Measurements from ENCODE around the gene NXN. TPM values are rescaled to one million over a fixed set of nuclear protein-coding genes. Genes with fewer than 3 reads are reported as not detected.

Gene NXN
- total RNA-seq = 16.1 and 38.0 TPM in 2 replicates

GRCh38 chr17:979539-980405 is at the start of gene NXN:
Gene NXN (minus strand): TSS chr17:979776.

GRCh38 chr17:996554-997344 is 17.2 kb upstream of the NXN start, which contains the start of gene TIMM22:
Gene TIMM22 (plus strand): TSS chr17:997129. CDS start chr17:997143, 14 bp downstream.

GRCh38 chr17:781805-782731 is 197.5 kb downstream of the NXN start, which contains the start of the genes GLOD4 and MRM3:
Gene GLOD4 (minus strand): TSS chr17:782280. CDS start chr17:782255, 25 bp downstream.
Gene MRM3 (plus strand): TSS chr17:782353. CDS start chr17:782379, 26 bp downstream.

GRCh38 chr17:752002-752619 is 227.5 kb downstream of the NXN start, which contains the start of gene GEMIN4:
Gene GEMIN4 (minus strand): TSS chr17:752264. CDS start chr17:752142, 122 bp downstream.

Other genes with a start within 250 kb of the NXN start
- gene TLCD3A, start 247.2 kb downstream of the NXN start, total RNA-seq = 13.8 and 29.4 TPM in 2 replicates
- gene GEMIN4, start 227.5 kb downstream of the NXN start, total RNA-seq = 10.3 and 13.4 TPM in 2 replicates
- 45.2 and 75.0 TPM in 2 replicates for gene GLOD4, start 197.5 kb downstream of the NXN start, total RNA-seq
- 23.1 and 27.0 TPM in 2 replicates for gene MRM3, start 197.4 kb downstream of the NXN start, total RNA-seq
- 15.2 and 18.9 TPM in 2 replicates for gene TIMM22, start 17.4 kb upstream of the NXN start, total RNA-seq
- gene ABR, start 200.2 kb upstream of the NXN start, total RNA-seq = 49.3 and 98.4 TPM in 2 replicates